Astrocyte (in vitro differentiated cells and primary cell): Measurements from ENCODE around the gene BRIX1. TPM values are rescaled to one million over a fixed set of nuclear protein-coding genes. Genes with fewer than 3 reads are reported as not detected.

Experiments used
- DNase-seq: peaks from one replicate; pipeline ENCODE4 v3.0.0-alpha.2; 2010; ENCODE audit warnings: low read depth
- FAIRE-seq: peaks from 2 replicates; lab custom pipeline; 2011; peaks lifted over from hg19 to GRCh38; lab: Jason Lieb, UNC
- H2AFZ ChIP-seq: 2 replicates; pipeline ENCODE4 v1.6.0; 2012; ENCODE audit warnings: low read depth, low read length, inconsistent platforms
- H3K27ac ChIP-seq: 2 replicates; pipeline ENCODE4 v1.5.1; 2011; ENCODE audit warnings: low read depth, low read length, inconsistent platforms
- H3K27me3 ChIP-seq: 2 replicates; pipeline ENCODE4 v1.6.0; 2011; ENCODE audit warnings: low read length, inconsistent platforms; ENCODE audit not compliant: insufficient read depth
- H3K36me3 ChIP-seq: 2 replicates; pipeline ENCODE4 v1.5.1; 2011; ENCODE audit warnings: low read length, inconsistent platforms; ENCODE audit not compliant: insufficient read depth
- H3K4me1 ChIP-seq: 2 replicates; pipeline ENCODE4 v1.5.1; 2011; ENCODE audit warnings: low read length, inconsistent platforms; ENCODE audit not compliant: insufficient read depth
- H3K4me2 ChIP-seq: 2 replicates; pipeline ENCODE4 v1.6.0; 2012; ENCODE audit warnings: low read length, inconsistent platforms
- H3K4me3 ChIP-seq: 2 replicates; pipeline ENCODE4 v1.5.1; 2011; ENCODE audit warnings: low read depth, mild to moderate bottlenecking, low read length, inconsistent platforms; ENCODE audit not compliant: insufficient read depth
- H3K79me2 ChIP-seq: 2 replicates; pipeline ENCODE4 v1.6.0; 2012; ENCODE audit warnings: mild to moderate bottlenecking, low read length, inconsistent platforms; ENCODE audit not compliant: insufficient read depth
- H3K9ac ChIP-seq: 2 replicates; pipeline ENCODE4 v1.6.0; 2012; ENCODE audit warnings: mild to moderate bottlenecking, low read length, inconsistent platforms
- H3K9me3 ChIP-seq: 2 replicates; pipeline ENCODE4 v1.5.1; 2012; ENCODE audit warnings: low read depth, mild to moderate bottlenecking, low read length, inconsistent platforms; ENCODE audit not compliant: insufficient read depth
- H4K20me1 ChIP-seq: 2 replicates; pipeline ENCODE4 v1.6.0; 2012; ENCODE audit warnings: low read length, inconsistent platforms; ENCODE audit not compliant: insufficient read depth
- H3K27ac Mint-ChIP-seq: one replicate; pipeline ENCODE4 v1.8.0; 2021; ENCODE audit warnings: mild to moderate bottlenecking, mixed read lengths; ENCODE audit not compliant: unreplicated experiment
- H3K27me3 Mint-ChIP-seq: one replicate; pipeline ENCODE4 v1.8.0; 2021; ENCODE audit warnings: low read depth, mixed read lengths; ENCODE audit not compliant: unreplicated experiment
- H3K36me3 Mint-ChIP-seq: one replicate; pipeline ENCODE4 v1.8.0; 2021; ENCODE audit warnings: low read depth, mixed read lengths; ENCODE audit not compliant: unreplicated experiment
- H3K4me1 Mint-ChIP-seq: one replicate; pipeline ENCODE4 v1.8.0; 2021; ENCODE audit warnings: low read depth, mixed read lengths; ENCODE audit not compliant: unreplicated experiment
- H3K4me3 Mint-ChIP-seq: one replicate; pipeline ENCODE4 v1.8.0; 2021; ENCODE audit warnings: mild to moderate bottlenecking, moderate library complexity, mixed read lengths; ENCODE audit not compliant: unreplicated experiment
- H3K9me3 Mint-ChIP-seq: one replicate; pipeline ENCODE4 v1.8.0; 2021; ENCODE audit warnings: mild to moderate bottlenecking, mixed read lengths; ENCODE audit not compliant: unreplicated experiment
- CTCF ChIP-seq: IDR thresholded peaks from 2 replicates; pipeline ENCODE4 v1.5.1; 2011; ENCODE audit warnings: low read depth, mild to moderate bottlenecking, inconsistent platforms, low read length, moderate library complexity; ENCODE audit not compliant: insufficient read depth
- EZH2 ChIP-seq: IDR thresholded peaks from 2 replicates; pipeline ENCODE4 v1.6.1; 2012; ENCODE audit warnings: mild to moderate bottlenecking, low read length, inconsistent platforms; ENCODE audit not compliant: insufficient read depth
- total RNA-seq: library from RNA; stranded (reverse); gene quantifications from 2 replicates; pipeline ENCODE4 v1.2.1, GENCODE V29; 2021

BRIX1 gene
- total RNA-seq, 1 donor from 2014 or later, result 28.6 TPM

GRCh38 chr5:34929720-34930461, 14.4 kb downstream of the BRIX1 start:
- H3K9me3 ChIP-seq, result no peaks in the 10 kb centered on the region
- H3K79me2 ChIP-seq, result peaks cover 59% of the 10 kb centered on the region
- peak overlapping the region; percentile 90 for H3K4me3 ChIP-seq
- peaks cover 5% of the 10 kb centered on the region for H3K4me1 ChIP-seq
- H3K4me3 Mint-ChIP-seq, result peak overlapping the region; percentile 88
- no peaks in the 10 kb centered on the region for H3K27me3 ChIP-seq
- no peak for TF ChIP-seq EZH2
- no peak for TF ChIP-seq CTCF
- H3K4me1 Mint-ChIP-seq, result peaks cover 13% of the 10 kb centered on the region
- peak overlapping the region; percentile 88 for H3K4me2 ChIP-seq
- peaks cover 23% of the 10 kb centered on the region for H3K36me3 ChIP-seq
- H3K27me3 Mint-ChIP-seq, result no peaks in the 10 kb centered on the region
- peak overlapping the region; percentile 91 for H3K9ac ChIP-seq
- DNase-seq (peak; percentile 72), FAIRE-seq (no peak)
- peaks cover 34% of the 10 kb centered on the region for H4K20me1 ChIP-seq
- H3K27ac Mint-ChIP-seq, result peak overlapping the region; percentile 49
- peak overlapping the region; percentile 77 for H2AFZ ChIP-seq
- H3K36me3 Mint-ChIP-seq, result peaks cover 3% of the 10 kb centered on the region
- H3K27ac ChIP-seq, result peak overlapping the region; percentile 79
- no peaks in the 10 kb centered on the region for H3K9me3 Mint-ChIP-seq

- peak overlapping the region; percentile 90 for H3K4me3 ChIP-seq
- Mint-ChIP-seq H3K36me3 (no peaks in the 10 kb centered on the region), H3K27ac (peak overlapping the region; percentile 49), H3K4me1 (peaks cover 13% of the 10 kb centered on the region), H3K9me3 (no peaks in the 10 kb centered on the region), H3K4me3 (peak overlapping the region; percentile 88), H3K27me3 (no peaks in the 10 kb centered on the region)
- H3K27ac ChIP-seq, result peak overlapping the region; percentile 79
- peaks cover 56% of the 10 kb centered on the region for H3K79me2 ChIP-seq
- H3K4me2 ChIP-seq, result peak overlapping the region; percentile 88
- DNase-seq, result peak; percentile 45
- peak overlapping the region; percentile 77 for H2AFZ ChIP-seq
- TF ChIP-seq EZH2, result no peak
- TF ChIP-seq CTCF, result no peak
- no peak for FAIRE-seq
- H3K9me3 ChIP-seq, result no peaks in the 10 kb centered on the region
- peaks cover 37% of the 10 kb centered on the region for H4K20me1 ChIP-seq
- H3K9ac ChIP-seq, result peak overlapping the region; percentile 91
- peaks cover 17% of the 10 kb centered on the region for H3K36me3 ChIP-seq
- peaks cover 5% of the 10 kb centered on the region for H3K4me1 ChIP-seq
- H3K27me3 ChIP-seq, result no peaks in the 10 kb centered on the region
These were observed 14.9 kb downstream of the BRIX1 start for GRCh38 chr5:34930462-34930844.

DNA sequence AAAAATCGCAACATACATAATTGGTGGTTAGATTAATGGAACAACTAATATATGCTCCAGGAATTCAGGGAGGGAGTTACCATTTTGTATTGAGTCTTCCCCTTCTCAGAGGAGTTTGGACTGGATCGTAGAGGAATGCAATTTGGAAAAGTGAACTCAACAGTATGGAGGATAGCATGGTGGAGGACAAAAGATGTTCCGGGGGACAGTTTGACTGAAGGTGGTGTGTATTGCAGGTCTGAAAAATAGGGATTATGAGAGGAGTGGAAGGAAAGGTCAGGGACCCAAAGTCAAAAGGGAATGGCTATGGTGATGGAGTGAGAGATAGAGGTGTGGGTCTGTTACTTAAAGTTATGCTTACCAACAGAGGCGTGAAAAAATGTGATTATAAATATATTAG, 15.4 kb downstream of the BRIX1 start:
- Histone ChIP-seq H3K9me3 (no peaks in the 10 kb centered on the region), H3K9ac (peak overlapping the region; percentile 91), H3K27ac (peak overlapping the region; percentile 79), H2AFZ (no peak overlapping the region), H3K27me3 (no peaks in the 10 kb centered on the region), H3K79me2 (peaks cover 53% of the 10 kb centered on the region), H3K4me2 (peak overlapping the region; percentile 88), H3K4me1 (peaks cover 5% of the 10 kb centered on the region), H3K36me3 (peaks cover 16% of the 10 kb centered on the region), H3K4me3 (peak overlapping the region; percentile 90), H4K20me1 (peaks cover 37% of the 10 kb centered on the region)
- H3K27ac Mint-ChIP-seq, result peak overlapping the region; percentile 49
- no peak for TF ChIP-seq EZH2
- TF ChIP-seq CTCF, result no peak
- H3K4me1 Mint-ChIP-seq, result peaks cover 13% of the 10 kb centered on the region
- peak overlapping the region; percentile 88 for H3K4me3 Mint-ChIP-seq
- FAIRE-seq (no peak), DNase-seq (no peak)
- H3K27me3 Mint-ChIP-seq, result no peaks in the 10 kb centered on the region
- H3K9me3 Mint-ChIP-seq, result no peaks in the 10 kb centered on the region
- no peaks in the 10 kb centered on the region for H3K36me3 Mint-ChIP-seq
